ENCODE data around the gene MAFG. TPM values are rescaled to one million over a fixed set of nuclear protein-coding genes. Genes with fewer than 3 reads are reported as not detected.

Gene MAFG
- total and polyA plus RNA-seq, 2 of the 13 experiments (the other 11 are each of a cell fraction or from before 2014, with no cell fraction given): 14.5 to 20.0 TPM

DNA sequence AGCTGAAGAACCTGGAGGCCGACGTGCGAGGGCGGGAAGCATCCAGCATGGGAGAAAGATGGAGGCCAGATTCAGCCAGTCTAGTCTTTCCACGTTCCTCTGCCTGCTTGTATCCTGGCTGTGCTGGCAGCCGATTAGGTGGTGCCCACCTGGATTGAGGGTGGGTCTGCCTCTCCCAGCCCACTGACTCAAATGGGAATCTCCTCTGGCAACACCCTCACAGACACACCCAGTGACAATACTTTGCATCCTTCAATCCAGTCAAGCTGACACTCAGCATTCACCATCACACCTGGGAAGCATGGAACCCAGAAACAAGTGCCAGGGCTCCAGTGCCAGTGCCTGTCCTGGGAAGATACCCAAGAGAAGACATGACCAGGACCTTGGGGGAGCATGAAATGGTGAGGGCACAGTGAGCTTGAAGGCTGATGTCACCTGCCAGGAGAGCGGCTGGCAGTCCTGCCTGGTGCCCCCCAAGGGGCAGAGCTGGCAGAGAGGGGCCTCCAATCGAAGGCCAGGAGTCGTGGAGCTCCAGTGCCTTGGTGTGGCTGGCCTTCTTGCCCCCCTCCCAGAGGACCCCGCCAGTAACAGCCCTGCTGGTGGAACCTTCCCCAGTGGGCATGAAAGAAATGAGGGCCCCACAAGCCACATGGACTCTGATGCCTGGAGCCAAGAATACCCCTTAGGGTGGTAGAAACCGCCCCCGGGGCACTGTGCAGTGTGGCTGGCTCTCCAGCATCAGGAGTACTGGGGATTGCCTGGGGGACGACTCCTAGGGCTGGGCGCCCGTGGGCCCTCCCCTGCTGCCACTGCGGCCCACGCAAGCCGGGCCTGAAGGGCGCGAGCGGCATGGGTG is 26.1 kb downstream of the MAFG start (continued):
- TF ChIP-seq, protein P1, sequence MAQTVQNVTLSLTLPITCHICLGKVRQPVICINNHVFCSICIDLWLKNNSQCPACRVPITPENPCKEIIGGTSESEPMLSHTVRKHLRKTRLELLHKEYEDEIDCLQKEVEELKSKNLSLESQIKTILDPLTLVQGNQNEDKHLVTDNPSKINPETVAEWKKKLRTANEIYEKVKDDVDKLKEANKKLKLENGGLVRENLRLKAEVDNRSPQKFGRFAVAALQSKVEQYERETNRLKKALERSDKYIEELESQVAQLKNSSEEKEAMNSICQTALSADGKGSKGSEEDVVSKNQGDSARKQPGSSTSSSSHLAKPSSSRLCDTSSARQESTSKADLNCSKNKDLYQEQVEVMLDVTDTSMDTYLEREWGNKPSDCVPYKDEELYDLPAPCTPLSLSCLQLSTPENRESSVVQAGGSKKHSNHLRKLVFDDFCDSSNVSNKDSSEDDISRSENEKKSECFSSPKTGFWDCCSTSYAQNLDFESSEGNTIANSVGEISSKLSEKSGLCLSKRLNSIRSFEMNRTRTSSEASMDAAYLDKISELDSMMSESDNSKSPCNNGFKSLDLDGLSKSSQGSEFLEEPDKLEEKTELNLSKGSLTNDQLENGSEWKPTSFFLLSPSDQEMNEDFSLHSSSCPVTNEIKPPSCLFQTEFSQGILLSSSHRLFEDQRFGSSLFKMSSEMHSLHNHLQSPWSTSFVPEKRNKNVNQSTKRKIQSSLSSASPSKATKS (CRISPR knock-in tag; IDR thresholded peaks at IDR 0.05): no peak
- no peak for TF ChIP-seq CENPT (CRISPR knock-in tag; IDR thresholded peaks at IDR 0.05; ENCODE audit: low read depth)
- TF ChIP-seq, protein P2, sequence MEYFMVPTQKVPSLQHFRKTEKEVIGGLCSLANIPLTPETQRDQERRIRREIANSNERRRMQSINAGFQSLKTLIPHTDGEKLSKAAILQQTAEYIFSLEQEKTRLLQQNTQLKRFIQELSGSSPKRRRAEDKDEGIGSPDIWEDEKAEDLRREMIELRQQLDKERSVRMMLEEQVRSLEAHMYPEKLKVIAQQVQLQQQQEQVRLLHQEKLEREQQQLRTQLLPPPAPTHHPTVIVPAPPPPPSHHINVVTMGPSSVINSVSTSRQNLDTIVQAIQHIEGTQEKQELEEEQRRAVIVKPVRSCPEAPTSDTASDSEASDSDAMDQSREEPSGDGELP (IDR thresholded peaks at IDR 0.05; ENCODE audit: borderline replicate concordance, low read depth): no peak
- no peak for TF ChIP-seq ZFP82 (CRISPR knock-in tag; IDR thresholded peaks at IDR 0.05; ENCODE audit: borderline replicate concordance)
- TF ChIP-seq, protein P3, sequence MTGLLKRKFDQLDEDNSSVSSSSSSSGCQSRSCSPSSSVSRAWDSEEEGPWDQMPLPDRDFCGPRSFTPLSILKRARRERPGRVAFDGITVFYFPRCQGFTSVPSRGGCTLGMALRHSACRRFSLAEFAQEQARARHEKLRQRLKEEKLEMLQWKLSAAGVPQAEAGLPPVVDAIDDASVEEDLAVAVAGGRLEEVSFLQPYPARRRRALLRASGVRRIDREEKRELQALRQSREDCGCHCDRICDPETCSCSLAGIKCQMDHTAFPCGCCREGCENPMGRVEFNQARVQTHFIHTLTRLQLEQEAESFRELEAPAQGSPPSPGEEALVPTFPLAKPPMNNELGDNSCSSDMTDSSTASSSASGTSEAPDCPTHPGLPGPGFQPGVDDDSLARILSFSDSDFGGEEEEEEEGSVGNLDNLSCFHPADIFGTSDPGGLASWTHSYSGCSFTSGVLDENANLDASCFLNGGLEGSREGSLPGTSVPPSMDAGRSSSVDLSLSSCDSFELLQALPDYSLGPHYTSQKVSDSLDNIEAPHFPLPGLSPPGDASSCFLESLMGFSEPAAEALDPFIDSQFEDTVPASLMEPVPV (CRISPR knock-in tag; IDR thresholded peaks at IDR 0.05): no peak
- TF ChIP-seq TGIF2 (CRISPR knock-in tag; IDR thresholded peaks at IDR 0.05): 0 out of 2 replicates have a peak, but pooled peaks have one; percentile 36
- TF ChIP-seq, protein P4, sequence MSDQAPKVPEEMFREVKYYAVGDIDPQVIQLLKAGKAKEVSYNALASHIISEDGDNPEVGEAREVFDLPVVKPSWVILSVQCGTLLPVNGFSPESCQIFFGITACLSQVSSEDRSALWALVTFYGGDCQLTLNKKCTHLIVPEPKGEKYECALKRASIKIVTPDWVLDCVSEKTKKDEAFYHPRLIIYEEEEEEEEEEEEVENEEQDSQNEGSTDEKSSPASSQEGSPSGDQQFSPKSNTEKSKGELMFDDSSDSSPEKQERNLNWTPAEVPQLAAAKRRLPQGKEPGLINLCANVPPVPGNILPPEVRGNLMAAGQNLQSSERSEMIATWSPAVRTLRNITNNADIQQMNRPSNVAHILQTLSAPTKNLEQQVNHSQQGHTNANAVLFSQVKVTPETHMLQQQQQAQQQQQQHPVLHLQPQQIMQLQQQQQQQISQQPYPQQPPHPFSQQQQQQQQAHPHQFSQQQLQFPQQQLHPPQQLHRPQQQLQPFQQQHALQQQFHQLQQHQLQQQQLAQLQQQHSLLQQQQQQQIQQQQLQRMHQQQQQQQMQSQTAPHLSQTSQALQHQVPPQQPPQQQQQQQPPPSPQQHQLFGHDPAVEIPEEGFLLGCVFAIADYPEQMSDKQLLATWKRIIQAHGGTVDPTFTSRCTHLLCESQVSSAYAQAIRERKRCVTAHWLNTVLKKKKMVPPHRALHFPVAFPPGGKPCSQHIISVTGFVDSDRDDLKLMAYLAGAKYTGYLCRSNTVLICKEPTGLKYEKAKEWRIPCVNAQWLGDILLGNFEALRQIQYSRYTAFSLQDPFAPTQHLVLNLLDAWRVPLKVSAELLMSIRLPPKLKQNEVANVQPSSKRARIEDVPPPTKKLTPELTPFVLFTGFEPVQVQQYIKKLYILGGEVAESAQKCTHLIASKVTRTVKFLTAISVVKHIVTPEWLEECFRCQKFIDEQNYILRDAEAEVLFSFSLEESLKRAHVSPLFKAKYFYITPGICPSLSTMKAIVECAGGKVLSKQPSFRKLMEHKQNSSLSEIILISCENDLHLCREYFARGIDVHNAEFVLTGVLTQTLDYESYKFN (CRISPR knock-in tag; conservative IDR thresholded peaks at IDR 0.05): no peak
- TF ChIP-seq, protein P5, sequence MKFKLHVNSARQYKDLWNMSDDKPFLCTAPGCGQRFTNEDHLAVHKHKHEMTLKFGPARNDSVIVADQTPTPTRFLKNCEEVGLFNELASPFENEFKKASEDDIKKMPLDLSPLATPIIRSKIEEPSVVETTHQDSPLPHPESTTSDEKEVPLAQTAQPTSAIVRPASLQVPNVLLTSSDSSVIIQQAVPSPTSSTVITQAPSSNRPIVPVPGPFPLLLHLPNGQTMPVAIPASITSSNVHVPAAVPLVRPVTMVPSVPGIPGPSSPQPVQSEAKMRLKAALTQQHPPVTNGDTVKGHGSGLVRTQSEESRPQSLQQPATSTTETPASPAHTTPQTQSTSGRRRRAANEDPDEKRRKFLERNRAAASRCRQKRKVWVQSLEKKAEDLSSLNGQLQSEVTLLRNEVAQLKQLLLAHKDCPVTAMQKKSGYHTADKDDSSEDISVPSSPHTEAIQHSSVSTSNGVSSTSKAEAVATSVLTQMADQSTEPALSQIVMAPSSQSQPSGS (CRISPR knock-in tag; IDR thresholded peaks at IDR 0.05): 0 out of 2 replicates have a peak, but pooled peaks have one; percentile 11
- no peak for TF ChIP-seq NCOR1 (IDR thresholded peaks at IDR 0.05; ENCODE audit: borderline replicate concordance, low read length)
- peak; percentile 90 for TF ChIP-seq HNRNPL (IDR thresholded peaks at IDR 0.05; ENCODE audit: low read depth, low read length)
- no peak for TF ChIP-seq SYNCRIP (IDR thresholded peaks at IDR 0.05; ENCODE audit: insufficient read depth, low read depth, low read length)
- no peak for TF ChIP-seq MAFF (IDR thresholded peaks at IDR 0.05; ENCODE audit: low read depth, low read length)
- no peak for TF ChIP-seq KAT2B (IDR thresholded peaks at IDR 0.05; ENCODE audit: borderline replicate concordance, low read depth, low read length)
- no peak for TF ChIP-seq ZNF20 (CRISPR knock-in tag; IDR thresholded peaks at IDR 0.05)
- TF ChIP-seq ZNF101 (CRISPR knock-in tag; IDR thresholded peaks at IDR 0.05; ENCODE audit: borderline replicate concordance, low read depth): no peak
- TF ChIP-seq RORA (CRISPR knock-in tag; IDR thresholded peaks at IDR 0.05): no peak
- no peak for TF ChIP-seq MAZ (IDR thresholded peaks at IDR 0.05; ENCODE audit: borderline replicate concordance, low read depth, low read length)
- no peak for TF ChIP-seq MAZ (CRISPR knock-in tag; IDR thresholded peaks at IDR 0.05; ENCODE audit: low read depth)
- no peak for TF ChIP-seq WIZ (CRISPR knock-in tag; IDR thresholded peaks at IDR 0.05)

Data from HepG2 (cell line).